ENCODE results near the gene MAPKAPK2. TPM values are rescaled to one million over a fixed set of nuclear protein-coding genes. Genes with fewer than 3 reads are reported as not detected.

MAPKAPK2 gene
- total RNA-seq, 4 donors from 2014 or later: 37.8 to 70.1 (median 61.7) TPM

GRCh38 chr1:206674236-206674635 is 10.5 kb upstream of the MAPKAPK2 start:
- Histone ChIP-seq H3K9me3 (no peaks in the 10 kb centered on the region), H3K27ac (replicated peaks in 1 of 4) (peak overlapping the region; percentile 72 to 82 (median 80)), H3K4me3 (no peak overlapping the region), H3K27me3 (no peaks in the 10 kb centered on the region), H3K4me1 (peaks cover 40 to 42% (median 41%) of the 10 kb centered on the region in 4 donors), H3K36me3 (no peaks in the 10 kb centered on the region)
- intact Hi-C loops (cut with DNase I): no loop called here
- TF ChIP-seq EP300 (IDR thresholded peaks at IDR 0.05): no peak
- TF ChIP-seq POLR2AphosphoS5 (IDR thresholded peaks at IDR 0.05): no peak
- WGBS: 88% methylated on average over 3 of the region's 3 CpGs
- no peak for DNase-seq (ENCODE audit: extremely low spot score)

- H3K36me3 ChIP-seq: no peaks in the 10 kb centered on the region
- peak overlapping the region; percentile 72 to 82 (median 80) for H3K27ac ChIP-seq (replicated peaks in 1 of 4)
- 29% methylated on average over 1 of the region's 1 CpG for WGBS
- H3K4me3 ChIP-seq: no peak overlapping the region
- DNase-seq (ENCODE audit: extremely low spot score): no peak
- peaks cover 41 to 44% (median 42%) of the 10 kb centered on the region in 4 donors for H3K4me1 ChIP-seq
- intact Hi-C loops (cut with DNase I): no loop called here
- no peaks in the 10 kb centered on the region for H3K9me3 ChIP-seq
- TF ChIP-seq POLR2A (IDR thresholded peaks at IDR 0.05; ENCODE audit: low read depth) (no peak), POLR2AphosphoS5 (IDR thresholded peaks at IDR 0.05) (peak; percentile 67 to 76)
- H3K27me3 ChIP-seq: no peaks in the 10 kb centered on the region
These were observed 9.9 kb upstream of the MAPKAPK2 start for GRCh38 chr1:206674745-206675175.

GRCh38 chr1:206676499-206676898 is 8.2 kb upstream of the MAPKAPK2 start:
- Histone ChIP-seq H3K27me3 (no peaks in the 10 kb centered on the region), H3K4me1 (peaks cover 41 to 44% (median 42%) of the 10 kb centered on the region in 4 donors), H3K36me3 (no peaks in the 10 kb centered on the region), H3K9me3 (no peaks in the 10 kb centered on the region), H3K4me3 (no peak overlapping the region), H3K27ac (replicated peaks in 1 of 4) (no peak overlapping the region)
- WGBS: 89% methylated on average over 2 of the region's 2 CpGs
- DNase-seq (ENCODE audit: extremely low spot score): no peak
- no peak for TF ChIP-seq POLR2A (IDR thresholded peaks at IDR 0.05; ENCODE audit: low read depth)
- TF ChIP-seq EP300 (IDR thresholded peaks at IDR 0.05): no peak
- TF ChIP-seq POLR2AphosphoS5 (IDR thresholded peaks at IDR 0.05): no peak
- TF ChIP-seq CTCF (IDR thresholded peaks at IDR 0.05): no peak
- intact Hi-C loops (cut with DNase I): no loop called here

GRCh38 chr1:206678490-206678889 is 6.2 kb upstream of the MAPKAPK2 start:
- WGBS: 70% methylated on average over 3 of the region's 3 CpGs
- no peak for DNase-seq (ENCODE audit: extremely low spot score)
- Histone ChIP-seq H3K4me3 (no peak overlapping the region), H3K27me3 (no peaks in the 10 kb centered on the region), H3K4me1 (peaks cover 23 to 27% (median 24%) of the 10 kb centered on the region in 4 donors), H3K27ac (replicated peaks in 1 of 4) (no peak overlapping the region), H3K9me3 (no peaks in the 10 kb centered on the region), H3K36me3 (no peaks in the 10 kb centered on the region)
- intact Hi-C loops (cut with DNase I): no loop called here
- TF ChIP-seq EP300 (IDR thresholded peaks at IDR 0.05): no peak
- no peak for TF ChIP-seq POLR2AphosphoS5 (IDR thresholded peaks at IDR 0.05)
- TF ChIP-seq POLR2A (IDR thresholded peaks at IDR 0.05; ENCODE audit: low read depth): no peak
- no peak for TF ChIP-seq CTCF (IDR thresholded peaks at IDR 0.05)

GRCh38 chr1:206679738-206680211 is 4.9 kb upstream of the MAPKAPK2 start:
- TF ChIP-seq POLR2AphosphoS5 (IDR thresholded peaks at IDR 0.05) (no peak), CTCF (IDR thresholded peaks at IDR 0.05) (no peak), POLR2A (IDR thresholded peaks at IDR 0.05; ENCODE audit: low read depth) (no peak), EP300 (IDR thresholded peaks at IDR 0.05) (no peak)
- 54% methylated on average over 5 of the region's 5 CpGs for WGBS

GRCh38 chr1:206680279-206680678 is 4.4 kb upstream of the MAPKAPK2 start:
- peaks cover 11 to 17% (median 15%) of the 10 kb centered on the region in 4 donors for H3K4me1 ChIP-seq
- no peaks in the 10 kb centered on the region for H3K9me3 ChIP-seq
- intact Hi-C loops (cut with DNase I): no loop called here
- no peaks in the 10 kb centered on the region for H3K27me3 ChIP-seq
- H3K36me3 ChIP-seq: no peaks in the 10 kb centered on the region
- DNase-seq (ENCODE audit: extremely low spot score): no peak
- no peak overlapping the region for H3K4me3 ChIP-seq
- no peak overlapping the region for H3K27ac ChIP-seq (replicated peaks in 1 of 4)
- WGBS: 89% methylated on average over 4 of the region's 4 CpGs
- TF ChIP-seq POLR2A (IDR thresholded peaks at IDR 0.05; ENCODE audit: low read depth) (no peak), EP300 (IDR thresholded peaks at IDR 0.05) (no peak), CTCF (IDR thresholded peaks at IDR 0.05) (no peak), POLR2AphosphoS5 (IDR thresholded peaks at IDR 0.05) (no peak)

More at GRCh38 chr1:206679738-206680211, 4.9 kb upstream of the MAPKAPK2 start:
- H3K4me1 ChIP-seq: peaks cover 16 to 22% (median 20%) of the 10 kb centered on the region in 4 donors
- no peak overlapping the region for H3K4me3 ChIP-seq
- intact Hi-C loops (cut with DNase I): no loop called here
- no peak overlapping the region for H3K27ac ChIP-seq (replicated peaks in 1 of 4)
- H3K9me3 ChIP-seq: no peaks in the 10 kb centered on the region
- DNase-seq (ENCODE audit: extremely low spot score): no peak
- no peaks in the 10 kb centered on the region for H3K36me3 ChIP-seq
- no peaks in the 10 kb centered on the region for H3K27me3 ChIP-seq
